ENCODE data around the gene ALCAM. TPM values are rescaled to one million over a fixed set of nuclear protein-coding genes. Genes with fewer than 3 reads are reported as not detected.

The ALCAM gene
- total and polyA plus RNA-seq, 9 donors: 7.4 to 29.5 (median 10.8) TPM

DNA sequence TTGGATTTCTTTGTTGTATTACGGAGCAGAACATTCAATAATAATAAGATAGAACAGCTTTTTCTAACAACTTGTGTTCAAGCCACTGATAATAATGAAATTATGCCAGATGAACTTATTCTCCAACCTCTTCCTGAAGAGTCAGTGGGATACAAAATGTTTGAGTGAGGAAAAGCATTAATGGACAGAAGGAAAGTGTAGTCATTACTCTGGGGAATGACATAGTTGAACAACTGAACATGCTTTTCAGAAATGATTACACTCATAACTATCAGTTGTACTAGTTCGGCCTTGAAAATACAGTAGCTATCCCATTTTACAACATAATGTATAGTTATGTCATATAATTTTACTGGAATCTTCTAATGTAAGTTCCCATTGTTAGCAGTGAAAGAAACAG is 55.9 kb downstream of the ALCAM start:
- Histone ChIP-seq H3K4me1 (ENCODE audit: control insufficient read depth, insufficient read depth, low read length) (no peaks in the 10 kb centered on the region), H3K27me3 (ENCODE audit: control insufficient read depth, insufficient read depth, low read length) (no peaks in the 10 kb centered on the region)
- no CpG with 5 or more reads among the region's 2 CpGs for WGBS (ENCODE audit: insufficient coverage)

DNA sequence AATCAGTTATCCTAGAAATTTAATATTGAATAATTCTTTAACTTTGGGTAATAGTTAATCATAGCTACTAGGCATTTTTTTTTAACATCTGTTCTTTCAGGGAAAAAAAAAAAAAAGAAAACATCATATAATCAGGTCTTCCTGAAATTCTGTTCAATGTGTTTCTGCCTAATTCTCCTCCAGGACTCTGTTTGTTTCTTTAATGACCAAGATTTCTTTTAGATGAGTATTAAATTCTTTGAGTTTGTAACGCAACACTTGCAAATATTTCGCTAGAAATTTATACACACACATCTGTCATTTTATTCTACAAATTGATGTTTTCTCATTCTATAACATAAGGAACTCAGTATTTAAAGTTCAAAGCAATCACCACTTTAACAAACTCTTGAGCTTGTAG is 56.7 kb downstream of the ALCAM start:
- no peak overlapping the region for H3K4me3 ChIP-seq (ENCODE audit: low read length)
- H3K9me3 ChIP-seq (replicated peaks; ENCODE audit: control insufficient read depth, low read depth, low read length): no peaks in the 10 kb centered on the region
- H3K27ac ChIP-seq (ENCODE audit: low read length): no peak overlapping the region
- no CpG with 5 or more reads among the region's 2 CpGs for whole genome bisulfite sequencing (ENCODE audit: insufficient coverage)
- H3K4me1 ChIP-seq (ENCODE audit: control insufficient read depth, insufficient read depth, low read length): no peaks in the 10 kb centered on the region
- no peak for DNase-seq
- no peaks in the 10 kb centered on the region for H3K36me3 ChIP-seq (ENCODE audit: control insufficient read depth, insufficient read depth, low read length)
- H3K27me3 ChIP-seq (ENCODE audit: control insufficient read depth, insufficient read depth, low read length): no peaks in the 10 kb centered on the region

More for the DNA sequence above, 55.9 kb downstream of the ALCAM start:
- Histone ChIP-seq H3K36me3 (ENCODE audit: control insufficient read depth, insufficient read depth, low read length) (no peaks in the 10 kb centered on the region), H3K27ac (ENCODE audit: low read length) (no peak overlapping the region), H3K4me3 (ENCODE audit: low read length) (no peak overlapping the region), H3K9me3 (replicated peaks; ENCODE audit: control insufficient read depth, low read depth, low read length) (no peaks in the 10 kb centered on the region)
- peak; percentile 4 for DNase-seq

DNA sequence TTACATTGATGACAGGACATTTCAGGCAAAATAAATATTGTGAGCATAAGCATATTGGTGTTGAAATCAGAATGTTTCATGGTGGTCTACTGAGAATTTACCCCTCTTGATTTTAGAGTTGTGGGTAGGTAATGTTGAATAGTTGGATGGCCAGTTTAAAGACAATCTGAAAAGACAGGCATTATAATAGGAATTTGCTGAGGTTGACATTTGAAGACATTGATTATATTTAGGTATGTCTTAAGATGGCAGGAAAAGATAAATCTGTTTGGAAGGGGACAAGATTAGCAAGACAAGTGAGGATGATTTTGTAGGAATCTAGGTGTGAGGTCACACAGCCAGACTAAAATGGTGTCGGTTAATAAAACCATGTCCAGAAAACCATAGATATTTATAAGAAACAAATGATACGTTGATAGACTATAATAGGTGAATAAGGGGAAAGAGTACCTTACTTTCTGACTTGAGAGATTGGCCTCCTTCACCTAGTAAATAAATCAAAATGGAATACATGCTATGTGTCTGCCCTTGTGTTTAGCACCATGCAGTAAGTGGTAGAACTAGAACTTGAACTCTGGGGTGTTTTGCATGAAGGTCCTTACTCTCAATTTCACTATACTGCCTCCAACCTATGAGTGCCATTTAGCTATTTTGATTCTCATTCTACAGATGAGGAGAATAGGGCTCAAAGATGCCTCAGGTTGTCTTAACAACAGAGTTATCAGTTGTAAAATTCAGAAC is 57.9 kb downstream of the ALCAM start:
- no peak overlapping the region for H3K4me3 ChIP-seq (ENCODE audit: low read length)
- H3K27ac ChIP-seq (ENCODE audit: low read length): no peak overlapping the region
- no peaks in the 10 kb centered on the region for H3K4me1 ChIP-seq (ENCODE audit: control insufficient read depth, insufficient read depth, low read length)
- no CpG with 5 or more reads among the region's 2 CpGs for WGBS (ENCODE audit: insufficient coverage)
- H3K27me3 ChIP-seq (ENCODE audit: control insufficient read depth, insufficient read depth, low read length): no peaks in the 10 kb centered on the region
- DNase-seq: no peak
- no peaks in the 10 kb centered on the region for H3K36me3 ChIP-seq (ENCODE audit: control insufficient read depth, insufficient read depth, low read length)
- H3K9me3 ChIP-seq (replicated peaks; ENCODE audit: control insufficient read depth, low read depth, low read length): no peaks in the 10 kb centered on the region

DNA sequence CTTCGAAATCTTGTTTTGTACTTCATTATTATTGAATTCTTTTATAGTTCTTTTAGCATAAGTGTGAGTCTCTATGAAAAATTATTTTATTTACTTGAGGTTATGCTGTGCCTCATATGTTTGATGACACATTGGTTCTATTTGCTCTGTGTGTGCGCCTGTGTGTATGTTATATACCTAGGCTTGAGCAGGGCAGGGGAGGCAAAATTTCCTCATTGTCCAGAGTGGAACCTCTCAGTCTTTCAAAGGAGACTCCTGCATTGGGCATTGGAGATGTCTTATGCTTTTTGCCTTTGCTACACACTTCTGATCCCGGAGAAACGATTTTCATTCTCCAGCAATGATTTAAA is 58.4 kb downstream of the ALCAM start:
- Histone ChIP-seq H3K36me3 (ENCODE audit: control insufficient read depth, insufficient read depth, low read length) (no peaks in the 10 kb centered on the region), H3K4me3 (ENCODE audit: low read length) (no peak overlapping the region), H3K27ac (ENCODE audit: low read length) (no peak overlapping the region), H3K9me3 (replicated peaks; ENCODE audit: control insufficient read depth, low read depth, low read length) (no peaks in the 10 kb centered on the region), H3K4me1 (ENCODE audit: control insufficient read depth, insufficient read depth, low read length) (no peaks in the 10 kb centered on the region), H3K27me3 (ENCODE audit: control insufficient read depth, insufficient read depth, low read length) (no peaks in the 10 kb centered on the region)
- no peak for DNase-seq
- no CpG with 5 or more reads among the region's 4 CpGs for WGBS (ENCODE audit: insufficient coverage)

DNA sequence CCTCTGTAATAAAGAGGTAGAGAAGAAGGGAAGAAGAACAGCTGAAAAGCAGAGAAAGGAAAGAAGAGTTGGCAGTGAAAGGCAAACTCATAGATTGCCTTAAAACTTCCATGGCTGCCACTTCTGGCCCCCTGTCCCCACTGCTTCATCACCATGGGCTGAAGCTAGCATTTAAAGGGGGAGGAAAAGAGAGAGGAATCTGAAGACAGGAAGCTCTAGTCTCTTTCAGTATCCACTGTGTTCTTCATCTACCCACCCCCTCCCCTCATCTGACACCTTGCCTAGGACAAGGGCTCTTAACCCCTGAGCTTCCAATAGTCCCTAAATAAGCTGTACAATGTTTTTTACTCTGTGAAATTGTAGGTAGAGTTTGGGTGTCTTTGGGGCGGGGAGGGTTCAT is 60.6 kb downstream of the ALCAM start:
- H3K27ac ChIP-seq (ENCODE audit: low read length): no peak overlapping the region
- no peaks in the 10 kb centered on the region for H3K4me1 ChIP-seq (ENCODE audit: control insufficient read depth, insufficient read depth, low read length)
- H3K4me3 ChIP-seq (ENCODE audit: low read length): no peak overlapping the region
- WGBS (ENCODE audit: insufficient coverage): no CpG with 5 or more reads among the region's 1 CpG
- H3K36me3 ChIP-seq (ENCODE audit: control insufficient read depth, insufficient read depth, low read length): no peaks in the 10 kb centered on the region
- H3K27me3 ChIP-seq (ENCODE audit: control insufficient read depth, insufficient read depth, low read length): no peaks in the 10 kb centered on the region
- no peaks in the 10 kb centered on the region for H3K9me3 ChIP-seq (replicated peaks; ENCODE audit: control insufficient read depth, low read depth, low read length)
- DNase-seq: no peak

DNA sequence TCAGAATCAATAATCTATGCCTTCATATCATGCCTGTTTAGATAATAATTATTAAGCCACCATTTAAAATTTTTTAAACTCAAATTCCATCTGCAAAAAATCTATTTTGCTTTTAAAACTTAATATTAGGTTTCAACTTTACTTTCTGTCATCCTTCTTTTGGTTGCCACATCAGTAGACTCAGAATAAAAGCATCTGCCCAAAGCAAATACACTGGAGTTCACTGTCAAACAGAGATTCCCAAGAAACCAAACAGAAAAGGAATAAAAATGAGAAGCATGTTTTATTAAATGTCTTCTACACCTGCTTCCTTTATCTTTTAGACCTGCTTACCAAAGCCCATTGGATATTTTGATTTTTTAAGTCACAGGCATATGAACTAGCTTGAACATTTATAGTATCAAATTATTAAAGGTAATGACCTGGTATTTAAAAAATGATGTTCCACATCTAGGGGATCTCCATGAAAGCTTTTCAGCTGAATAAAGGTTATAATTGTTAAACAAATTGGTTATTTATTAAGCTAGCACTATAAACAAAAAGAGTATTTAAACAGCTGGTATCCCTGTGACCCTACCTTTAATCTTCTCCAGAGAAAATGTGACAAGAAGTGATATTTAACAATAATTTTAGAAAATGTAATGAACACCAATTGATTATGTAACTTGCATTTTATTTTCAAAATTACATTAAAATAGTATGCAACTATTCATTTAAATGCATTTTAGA is 62.5 kb downstream of the ALCAM start:
- Histone ChIP-seq H3K4me1 (ENCODE audit: control insufficient read depth, insufficient read depth, low read length) (no peaks in the 10 kb centered on the region), H3K4me3 (ENCODE audit: low read length) (no peak overlapping the region), H3K27ac (ENCODE audit: low read length) (no peak overlapping the region), H3K27me3 (ENCODE audit: control insufficient read depth, insufficient read depth, low read length) (no peaks in the 10 kb centered on the region), H3K36me3 (ENCODE audit: control insufficient read depth, insufficient read depth, low read length) (no peaks in the 10 kb centered on the region), H3K9me3 (replicated peaks; ENCODE audit: control insufficient read depth, low read depth, low read length) (no peaks in the 10 kb centered on the region)
- no peak for DNase-seq

DNA sequence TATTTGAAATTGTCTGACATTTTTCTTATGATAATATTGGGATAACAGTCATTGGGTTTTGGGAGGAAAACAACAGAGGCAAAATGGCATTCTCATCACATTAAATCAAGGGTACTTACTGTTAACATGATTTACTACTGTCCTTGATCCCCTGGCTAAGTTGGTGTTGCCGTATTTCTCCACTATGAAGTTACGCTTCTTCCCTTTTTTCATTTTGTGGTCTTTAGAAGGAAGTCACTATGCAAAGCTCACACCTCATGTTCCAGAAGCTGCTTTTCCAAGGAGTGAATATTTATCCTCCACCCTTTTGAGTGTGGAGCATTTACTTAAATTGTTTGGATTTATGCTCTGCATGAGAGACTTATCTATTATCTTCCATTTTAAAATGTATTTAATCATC is 63.7 kb downstream of the ALCAM start:
- Histone ChIP-seq H3K27me3 (ENCODE audit: control insufficient read depth, insufficient read depth, low read length) (no peaks in the 10 kb centered on the region), H3K36me3 (ENCODE audit: control insufficient read depth, insufficient read depth, low read length) (no peaks in the 10 kb centered on the region), H3K9me3 (replicated peaks; ENCODE audit: control insufficient read depth, low read depth, low read length) (no peaks in the 10 kb centered on the region), H3K4me1 (ENCODE audit: control insufficient read depth, insufficient read depth, low read length) (no peaks in the 10 kb centered on the region), H3K27ac (ENCODE audit: low read length) (no peak overlapping the region), H3K4me3 (ENCODE audit: low read length) (no peak overlapping the region)
- DNase-seq: no peak
- WGBS (ENCODE audit: insufficient coverage): no CpG with 5 or more reads among the region's 2 CpGs

DNA sequence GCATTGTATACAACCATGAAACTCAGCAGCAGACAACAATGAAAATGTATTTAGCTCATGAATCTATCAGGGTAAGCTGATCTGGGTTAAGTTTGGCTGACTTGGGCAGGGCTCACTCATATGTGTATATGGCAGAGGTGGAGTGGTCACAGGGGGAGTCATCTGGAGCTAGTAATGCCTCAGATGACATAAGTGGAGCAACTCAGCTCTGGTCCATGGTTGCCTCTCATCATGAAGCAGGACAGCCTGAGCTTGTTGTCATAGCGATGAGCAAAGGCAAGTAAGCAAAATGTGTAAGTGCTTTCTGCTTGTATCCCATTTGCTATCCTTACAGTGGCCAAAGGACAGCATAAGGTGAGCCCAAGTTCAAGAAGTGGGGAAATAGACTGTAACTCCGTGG is 64.5 kb downstream of the ALCAM start:
- H3K36me3 ChIP-seq (ENCODE audit: control insufficient read depth, insufficient read depth, low read length): no peaks in the 10 kb centered on the region
- H3K27me3 ChIP-seq (ENCODE audit: control insufficient read depth, insufficient read depth, low read length): no peaks in the 10 kb centered on the region
- no peak overlapping the region for H3K27ac ChIP-seq (ENCODE audit: low read length)
- H3K4me1 ChIP-seq (ENCODE audit: control insufficient read depth, insufficient read depth, low read length): no peaks in the 10 kb centered on the region
- no peaks in the 10 kb centered on the region for H3K9me3 ChIP-seq (replicated peaks; ENCODE audit: control insufficient read depth, low read depth, low read length)
- 100% methylated on average over 1 of the region's 2 CpGs for WGBS (ENCODE audit: insufficient coverage)
- DNase-seq: no peak
- H3K4me3 ChIP-seq (ENCODE audit: low read length): no peak overlapping the region

DNA sequence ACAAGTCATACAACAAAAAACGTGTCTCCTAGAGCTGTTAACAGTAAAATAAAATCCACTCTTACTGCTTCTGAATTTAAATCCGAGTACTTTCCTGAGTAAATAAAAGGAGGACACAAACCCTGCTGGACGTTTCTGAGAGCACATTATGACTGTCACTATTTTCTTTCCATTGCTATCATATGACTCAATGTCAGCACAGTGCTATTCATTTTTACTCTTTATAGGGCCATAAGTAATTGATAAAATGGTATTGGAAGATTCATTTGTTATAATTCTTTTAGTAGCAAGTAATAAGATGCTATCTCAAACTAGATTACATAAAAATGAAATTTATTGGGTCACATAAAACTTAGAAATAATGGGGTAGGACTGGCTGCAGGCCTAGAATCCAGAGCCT is 68.6 kb downstream of the ALCAM start:
- H3K9me3 ChIP-seq (replicated peaks; ENCODE audit: control insufficient read depth, low read depth, low read length): no peaks in the 10 kb centered on the region
- no peak for DNase-seq
- no peak overlapping the region for H3K27ac ChIP-seq (ENCODE audit: low read length)
- H3K4me3 ChIP-seq (ENCODE audit: low read length): no peak overlapping the region
- no peaks in the 10 kb centered on the region for H3K27me3 ChIP-seq (ENCODE audit: control insufficient read depth, insufficient read depth, low read length)
- WGBS (ENCODE audit: insufficient coverage): no CpG with 5 or more reads among the region's 3 CpGs
- no peaks in the 10 kb centered on the region for H3K36me3 ChIP-seq (ENCODE audit: control insufficient read depth, insufficient read depth, low read length)
- no peaks in the 10 kb centered on the region for H3K4me1 ChIP-seq (ENCODE audit: control insufficient read depth, insufficient read depth, low read length)

DNA sequence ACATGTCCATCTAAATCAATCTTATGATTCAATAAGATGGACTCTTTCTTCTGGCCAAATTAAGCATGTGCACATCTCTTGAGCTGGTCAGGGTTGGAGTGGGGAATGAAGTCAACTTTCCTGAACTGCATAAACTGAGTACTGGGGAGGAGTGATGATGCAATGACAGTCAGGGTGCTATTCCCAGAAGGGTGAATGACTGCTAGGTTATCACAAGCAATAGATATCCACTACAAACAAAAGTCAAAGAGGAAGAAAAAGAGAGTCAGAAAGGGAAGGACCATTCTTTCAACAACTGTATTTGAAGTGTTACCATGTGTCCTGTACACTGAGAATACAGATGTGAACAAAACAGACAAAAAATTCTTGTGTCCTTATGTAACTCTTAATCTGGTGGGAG is 70.0 kb downstream of the ALCAM start:
- H3K4me3 ChIP-seq (ENCODE audit: low read length): no peak overlapping the region
- no peak overlapping the region for H3K27ac ChIP-seq (ENCODE audit: low read length)
- no peaks in the 10 kb centered on the region for H3K4me1 ChIP-seq (ENCODE audit: control insufficient read depth, insufficient read depth, low read length)
- no peaks in the 10 kb centered on the region for H3K27me3 ChIP-seq (ENCODE audit: control insufficient read depth, insufficient read depth, low read length)
- DNase-seq: no peak
- no peaks in the 10 kb centered on the region for H3K36me3 ChIP-seq (ENCODE audit: control insufficient read depth, insufficient read depth, low read length)
- H3K9me3 ChIP-seq (replicated peaks; ENCODE audit: control insufficient read depth, low read depth, low read length): no peaks in the 10 kb centered on the region

Data from muscle of leg (tissue), 11 donors.